HCT116 (cell line): ENCODE data around the gene B3GALNT2. TPM values are rescaled to one million over a fixed set of nuclear protein-coding genes. Genes with fewer than 3 reads are reported as not detected.

ENCODE experiments used
- ATAC-seq: fragments of 200-7000 bp; cut with Tn5 transposase; 2 replicates; pipeline ENCODE4 v1.9.1; 2020; ENCODE audit warnings: mild to moderate bottlenecking, moderate library complexity
- BruUV-seq: library from RNA; stranded (reverse); fragments of 400-500 nt; replicated peaks from 2 replicates; lab custom pipeline; 2021; lab: Mats Ljungman, UMichigan
- CTCF ChIA-PET: fragments of 300-600 bp; sonication (Branson Sonifier 250); formaldehyde crosslinking; loops from one replicate; lab custom pipeline; 2021; ENCODE audit warnings: antibody characterized with exemption; lab: Charles Lee
- POLR2A ChIA-PET: fragments of 300-600, 350-600 bp; sonication (Branson Sonifier 250); formaldehyde crosslinking; loops from one replicate; lab custom pipeline; 2021; ENCODE audit warnings: antibody characterized with exemption; lab: Charles Lee
- RAD21 ChIA-PET, 2 experiments: fragments of 300-600 bp; sonication (Branson Sonifier 250); formaldehyde crosslinking; loops; one replicate each; lab custom pipeline; 2023; ENCODE audit warnings: low total read pairs in 2 of 2; ENCODE audit not compliant: uncharacterized antibody in 2 of 2, unreplicated experiment in 2 of 2, low non-redundant PET in 1 of 2; lab: Charles Lee
- DNase-seq: peaks from one replicate; pipeline ENCODE4 v3.0.0-alpha.2; 2010; ENCODE audit warnings: low read depth, low spot score
- H2AFZ ChIP-seq: fragments of 200-600 bp; shearing (Covaris generic), sonication (generic); 2 replicates; pipeline ENCODE4 v1.6.1; 2017; ENCODE audit warnings: low read depth, mixed run types, mixed read lengths, antibody characterized with exemption, low read length; ENCODE audit not compliant: poor library complexity, severe bottlenecking
- H3K27ac ChIP-seq: 2 replicates; pipeline ENCODE4 v1.5.1; 2012; ENCODE audit warnings: low read depth, low read length
- H3K27me3 ChIP-seq: fragments of 200-600 bp; sonication (generic); 2 replicates; pipeline ENCODE4 v1.6.1; 2016; ENCODE audit warnings: mixed run types, low read length, mixed read lengths; ENCODE audit not compliant: insufficient read depth
- H3K36me3 ChIP-seq, 2 experiments: fragments of 200-500 bp in 1 of 2; fragments of 200-600 bp in 1 of 2; sonication (Bioruptor generic) in 1 of 2; sonication (generic) in 1 of 2; 2 replicates each; pipeline versions ENCODE4 v1.5.1 to v1.6.1; 2014 to 2016; ENCODE audit warnings: low read length in 2 of 2, inconsistent platforms in 1 of 2, mixed read lengths in 1 of 2, mixed run types in 1 of 2; ENCODE audit not compliant: insufficient read depth in 2 of 2, control insufficient read depth in 1 of 2
- H3K4me1 ChIP-seq, 2 experiments: fragments of 200-600 bp in 1 of 2; sonication (generic) in 1 of 2; 2 replicates each; pipeline versions ENCODE4 v1.5.1 to v1.6.1; 2012 to 2017; ENCODE audit warnings: low read length in 2 of 2, inconsistent platforms in 1 of 2, mild to moderate bottlenecking in 1 of 2, mixed read lengths in 1 of 2, mixed run types in 1 of 2, moderate library complexity in 1 of 2; ENCODE audit not compliant: insufficient read depth in 2 of 2, control insufficient read depth in 1 of 2
- H3K4me2 ChIP-seq: fragments of 200-600 bp; sonication (generic); 2 replicates; pipeline ENCODE4 v1.6.1; 2017; ENCODE audit warnings: mixed run types, low read length, mixed read lengths
- H3K4me3 ChIP-seq, 2 experiments: fragments of 200-600 bp in 1 of 2; sonication (generic) in 1 of 2; replicated peaks in 1 of 2; 2 replicates each; pipeline ENCODE4 v1.5.1; 2011 to 2016; ENCODE audit warnings: low read length in 2 of 2, control low read depth in 1 of 2, low read depth in 1 of 2, mild to moderate bottlenecking in 1 of 2, mixed read lengths in 1 of 2, mixed run types in 1 of 2
- H3K79me2 ChIP-seq: fragments of 200-600 bp; sonication (generic); 2 replicates; pipeline ENCODE4 v1.6.1; 2017; ENCODE audit warnings: mild to moderate bottlenecking, mixed run types, low read length, moderate library complexity, mixed read lengths; ENCODE audit not compliant: insufficient read depth
- H3K9ac ChIP-seq: fragments of 200-600 bp; sonication (generic); 2 replicates; pipeline ENCODE4 v1.6.1; 2016; ENCODE audit warnings: low read length, mixed read lengths
- H3K9me2 ChIP-seq: fragments of 200-600 bp; sonication (generic), shearing (Covaris generic); 2 replicates; pipeline ENCODE4 v1.6.1; 2017; ENCODE audit warnings: mixed run types, mild to moderate bottlenecking, moderate library complexity; ENCODE audit not compliant: insufficient read depth
- H3K9me3 ChIP-seq, 2 experiments: fragments of 200-500 bp in 1 of 2; fragments of 200-600 bp in 1 of 2; sonication (Bioruptor generic) in 1 of 2; sonication (generic) in 1 of 2; 2 replicates each; pipeline ENCODE4 v1.6.1; 2014 to 2017; ENCODE audit warnings: low read length in 2 of 2, mixed read lengths in 2 of 2, inconsistent platforms in 1 of 2, low read depth in 1 of 2, mild to moderate bottlenecking in 1 of 2, mixed run types in 1 of 2, moderate library complexity in 1 of 2; ENCODE audit not compliant: control insufficient read depth in 1 of 2, insufficient read depth in 1 of 2
- H4K20me1 ChIP-seq: fragments of 200-600 bp; sonication (generic), shearing (Covaris generic); 2 replicates; pipeline ENCODE4 v1.6.1; 2017; ENCODE audit warnings: mixed run types, mild to moderate bottlenecking, moderate library complexity; ENCODE audit not compliant: insufficient read depth
- CEBPB ChIP-seq: IDR thresholded peaks from 2 replicates; pipeline ENCODE4 v1.6.1; 2012; ENCODE audit warnings: low read depth
- EGR1 ChIP-seq: IDR thresholded peaks from 2 replicates; pipeline ENCODE4 v1.6.1; 2012; ENCODE audit warnings: low read depth
- ELF1 ChIP-seq: IDR thresholded peaks from 2 replicates; pipeline ENCODE4 v1.6.1; 2012; ENCODE audit warnings: low read depth, borderline replicate concordance
- EZH2 ChIP-seq: fragments of 200-600 bp; sonication (generic); IDR thresholded peaks from 2 replicates; pipeline ENCODE4 v1.6.1; 2017; ENCODE audit warnings: antibody characterized with exemption, mixed run types
- EZH2phosphoT487 ChIP-seq: fragments of 200-600 bp; IDR thresholded peaks from 2 replicates; pipeline ENCODE4 v1.6.1; 2018; ENCODE audit warnings: antibody characterized with exemption, borderline replicate concordance
- FOSL1 ChIP-seq: IDR thresholded peaks from 2 replicates; pipeline ENCODE4 v1.6.1; 2012; ENCODE audit warnings: low read depth
- JUND ChIP-seq: IDR thresholded peaks from 2 replicates; pipeline ENCODE4 v1.6.1; 2012
- POLR2A ChIP-seq: IDR thresholded peaks from 2 replicates; pipeline ENCODE4 v1.7.0; 2011; ENCODE audit warnings: borderline replicate concordance; ENCODE audit not compliant: insufficient read depth, insufficient read length; ENCODE audit errors: extremely low read depth
- POLR2AphosphoS5 ChIP-seq: IDR thresholded peaks from 2 replicates; pipeline ENCODE4 v1.6.1; 2011; ENCODE audit warnings: mild to moderate bottlenecking, low read depth, low read length, moderate library complexity
- RAD21 ChIP-seq: IDR thresholded peaks from 2 replicates; pipeline ENCODE4 v1.6.1; 2012; ENCODE audit warnings: low read depth, mild to moderate bottlenecking
- SIN3A ChIP-seq: IDR thresholded peaks from 2 replicates; pipeline ENCODE4 v1.6.1; 2012; ENCODE audit warnings: low read depth
- SP1 ChIP-seq: IDR thresholded peaks from 2 replicates; pipeline ENCODE4 v1.6.1; 2012; ENCODE audit warnings: low read depth
- SRF ChIP-seq: IDR thresholded peaks from 2 replicates; pipeline ENCODE4 v1.6.1; 2012; ENCODE audit warnings: low read depth
- YY1 ChIP-seq: IDR thresholded peaks from 2 replicates; pipeline ENCODE4 v1.6.1; 2011; ENCODE audit warnings: low read length, low read depth, moderate library complexity, mild to moderate bottlenecking; ENCODE audit not compliant: insufficient replicate concordance; ENCODE audit errors: extremely low read depth
- intact Hi-C: fragments of 100-400 bp; cut with micrococcal nuclease; formaldehyde crosslinking; loops from 2 replicates; pipeline ENCODE4 v1.10.0; 2022
- total RNA-seq: library from RNA; stranded (reverse); gene quantifications from one replicate; pipeline ENCODE4 v1.2.1, GENCODE V29; 2021; ENCODE audit not compliant: unreplicated experiment
- TF ChIP-seq, protein P1 (sequence below): IDR thresholded peaks from 2 replicates; pipeline ENCODE4 v1.6.1; 2012
- TF ChIP-seq, protein P2 (sequence below): IDR thresholded peaks from 2 replicates; pipeline ENCODE4 v1.6.1; 2011; ENCODE audit warnings: mild to moderate bottlenecking, low read length, moderate library complexity; ENCODE audit not compliant: insufficient replicate concordance; ENCODE audit errors: extremely low read depth
- TF ChIP-seq, protein P3 (sequence below): IDR thresholded peaks from 2 replicates; pipeline ENCODE4 v1.6.1; 2012; ENCODE audit warnings: low read depth
- TF ChIP-seq, protein P4 (sequence below): IDR thresholded peaks from 2 replicates; pipeline ENCODE4 v1.6.1; 2012

Gene B3GALNT2
- total RNA-seq, 1 experiment from 2014 or later: 36.8 TPM

DNA sequence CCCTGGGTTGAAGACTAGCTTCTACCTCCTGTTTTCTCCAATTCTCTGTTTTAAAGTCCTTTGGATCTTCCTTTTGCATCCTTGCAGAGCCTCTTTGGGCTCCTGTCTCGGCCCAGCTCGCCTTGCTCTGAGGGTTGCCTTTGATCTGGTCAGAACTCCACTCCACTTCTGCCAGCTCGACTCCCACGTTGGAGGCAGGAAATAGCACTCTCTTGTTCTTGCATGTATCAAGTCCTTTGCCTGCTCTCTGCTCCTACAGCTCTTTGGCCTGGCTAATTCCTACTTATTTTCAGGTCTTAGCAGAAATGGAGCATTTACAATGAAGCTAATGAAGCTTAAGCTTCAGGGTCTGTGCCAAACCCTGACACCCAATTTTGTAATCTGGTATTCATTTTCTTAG, 21.1 kb upstream of the B3GALNT2 start:
- ChIA-PET POLR2A (no interaction called here), CTCF (interaction anchor here (1.7 kb wide), 1 partner anchor 11 kb away, joined by 4 read pairs; no protein-coding TSS in a partner anchor), RAD21 (no interaction called here)
- Histone ChIP-seq H4K20me1 (no peaks in the 10 kb centered on the region), H3K36me3 (no peaks in the 10 kb centered on the region), H3K9me2 (no peaks in the 10 kb centered on the region), H3K27me3 (no peaks in the 10 kb centered on the region), H3K9ac (no peak overlapping the region), H3K4me3 (no peak overlapping the region), H3K4me1 (no peaks in the 10 kb centered on the region), H3K79me2 (no peaks in the 10 kb centered on the region), H3K27ac (no peak overlapping the region), H2AFZ (no peak overlapping the region), H3K9me3 (no peaks in the 10 kb centered on the region), H3K4me2 (no peak overlapping the region)
- TF ChIP-seq FOSL1 (no peak), SIN3A (no peak), ELF1 (no peak), EGR1 (no peak), POLR2AphosphoS5 (no peak), JUND (no peak), EZH2 (no peak), EZH2phosphoT487 (no peak), SRF (no peak), POLR2A (no peak), CEBPB (no peak), RAD21 (no peak), SP1 (no peak), YY1 (no peak)
- TF ChIP-seq, protein P1, sequence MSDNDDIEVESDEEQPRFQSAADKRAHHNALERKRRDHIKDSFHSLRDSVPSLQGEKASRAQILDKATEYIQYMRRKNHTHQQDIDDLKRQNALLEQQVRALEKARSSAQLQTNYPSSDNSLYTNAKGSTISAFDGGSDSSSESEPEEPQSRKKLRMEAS: no peak
- TF ChIP-seq, protein P2, sequence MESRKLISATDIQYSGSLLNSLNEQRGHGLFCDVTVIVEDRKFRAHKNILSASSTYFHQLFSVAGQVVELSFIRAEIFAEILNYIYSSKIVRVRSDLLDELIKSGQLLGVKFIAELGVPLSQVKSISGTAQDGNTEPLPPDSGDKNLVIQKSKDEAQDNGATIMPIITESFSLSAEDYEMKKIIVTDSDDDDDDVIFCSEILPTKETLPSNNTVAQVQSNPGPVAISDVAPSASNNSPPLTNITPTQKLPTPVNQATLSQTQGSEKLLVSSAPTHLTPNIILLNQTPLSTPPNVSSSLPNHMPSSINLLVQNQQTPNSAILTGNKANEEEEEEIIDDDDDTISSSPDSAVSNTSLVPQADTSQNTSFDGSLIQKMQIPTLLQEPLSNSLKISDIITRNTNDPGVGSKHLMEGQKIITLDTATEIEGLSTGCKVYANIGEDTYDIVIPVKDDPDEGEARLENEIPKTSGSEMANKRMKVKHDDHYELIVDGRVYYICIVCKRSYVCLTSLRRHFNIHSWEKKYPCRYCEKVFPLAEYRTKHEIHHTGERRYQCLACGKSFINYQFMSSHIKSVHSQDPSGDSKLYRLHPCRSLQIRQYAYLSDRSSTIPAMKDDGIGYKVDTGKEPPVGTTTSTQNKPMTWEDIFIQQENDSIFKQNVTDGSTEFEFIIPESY: no peak
- TF ChIP-seq, protein P3, sequence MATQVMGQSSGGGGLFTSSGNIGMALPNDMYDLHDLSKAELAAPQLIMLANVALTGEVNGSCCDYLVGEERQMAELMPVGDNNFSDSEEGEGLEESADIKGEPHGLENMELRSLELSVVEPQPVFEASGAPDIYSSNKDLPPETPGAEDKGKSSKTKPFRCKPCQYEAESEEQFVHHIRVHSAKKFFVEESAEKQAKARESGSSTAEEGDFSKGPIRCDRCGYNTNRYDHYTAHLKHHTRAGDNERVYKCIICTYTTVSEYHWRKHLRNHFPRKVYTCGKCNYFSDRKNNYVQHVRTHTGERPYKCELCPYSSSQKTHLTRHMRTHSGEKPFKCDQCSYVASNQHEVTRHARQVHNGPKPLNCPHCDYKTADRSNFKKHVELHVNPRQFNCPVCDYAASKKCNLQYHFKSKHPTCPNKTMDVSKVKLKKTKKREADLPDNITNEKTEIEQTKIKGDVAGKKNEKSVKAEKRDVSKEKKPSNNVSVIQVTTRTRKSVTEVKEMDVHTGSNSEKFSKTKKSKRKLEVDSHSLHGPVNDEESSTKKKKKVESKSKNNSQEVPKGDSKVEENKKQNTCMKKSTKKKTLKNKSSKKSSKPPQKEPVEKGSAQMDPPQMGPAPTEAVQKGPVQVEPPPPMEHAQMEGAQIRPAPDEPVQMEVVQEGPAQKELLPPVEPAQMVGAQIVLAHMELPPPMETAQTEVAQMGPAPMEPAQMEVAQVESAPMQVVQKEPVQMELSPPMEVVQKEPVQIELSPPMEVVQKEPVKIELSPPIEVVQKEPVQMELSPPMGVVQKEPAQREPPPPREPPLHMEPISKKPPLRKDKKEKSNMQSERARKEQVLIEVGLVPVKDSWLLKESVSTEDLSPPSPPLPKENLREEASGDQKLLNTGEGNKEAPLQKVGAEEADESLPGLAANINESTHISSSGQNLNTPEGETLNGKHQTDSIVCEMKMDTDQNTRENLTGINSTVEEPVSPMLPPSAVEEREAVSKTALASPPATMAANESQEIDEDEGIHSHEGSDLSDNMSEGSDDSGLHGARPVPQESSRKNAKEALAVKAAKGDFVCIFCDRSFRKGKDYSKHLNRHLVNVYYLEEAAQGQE: no peak
- TF ChIP-seq, protein P4, sequence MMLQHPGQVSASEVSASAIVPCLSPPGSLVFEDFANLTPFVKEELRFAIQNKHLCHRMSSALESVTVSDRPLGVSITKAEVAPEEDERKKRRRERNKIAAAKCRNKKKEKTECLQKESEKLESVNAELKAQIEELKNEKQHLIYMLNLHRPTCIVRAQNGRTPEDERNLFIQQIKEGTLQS: no peak
- intact Hi-C loops: no loop called here
- ATAC-seq: no peak
- no peak for DNase-seq
- BruUV-seq: no TSS peak
